Endothelial cell of umbilical vein (primary cell): ENCODE results near the gene C19orf44. TPM values are rescaled to one million over a fixed set of nuclear protein-coding genes. Genes with fewer than 3 reads are reported as not detected.

Experiments used
- BruUV-seq: library from RNA; stranded (reverse); fragments of 400-500 nt; replicated peaks from 2 replicates; lab custom pipeline; 2021; lab: Mats Ljungman, UMichigan
- CTCF ChIA-PET: fragments of 300-600, 350-600 bp; sonication (Branson Sonifier 250); formaldehyde crosslinking; loops from one replicate; lab custom pipeline; 2021; ENCODE audit warnings: antibody characterized with exemption, inconsistent platforms; lab: Charles Lee
- POLR2A ChIA-PET: fragments of 300-600, 350-600 bp; sonication (Branson Sonifier 250); formaldehyde crosslinking; loops from one replicate; lab custom pipeline; 2021; ENCODE audit warnings: antibody characterized with exemption, inconsistent platforms; lab: Charles Lee
- DNase-seq: peaks from one replicate; pipeline ENCODE4 v3.0.0-alpha.2; 2011; ENCODE audit warnings: low read depth, low spot score
- FAIRE-seq: peaks from 2 replicates; lab custom pipeline; 2011; peaks lifted over from hg19 to GRCh38; lab: Jason Lieb, UNC
- H2AFZ ChIP-seq: 2 replicates; pipeline ENCODE4 v1.6.0; 2012; ENCODE audit warnings: low read depth, low read length, control low read depth, inconsistent platforms
- H3K27ac ChIP-seq: 2 replicates; pipeline ENCODE4 v1.5.1; 2011; ENCODE audit warnings: low read depth, mild to moderate bottlenecking, control low read depth, low read length, moderate library complexity; ENCODE audit not compliant: insufficient read depth
- H3K27me3 ChIP-seq, 2 experiments: 2 replicates each; pipeline versions ENCODE4 v1.6.0 to v1.6.1; 2011; ENCODE audit warnings: low read length in 2 of 2, mixed read lengths in 1 of 2; ENCODE audit not compliant: control insufficient read depth in 2 of 2, insufficient read depth in 2 of 2
- H3K36me3 ChIP-seq, 2 experiments: 2 replicates in 1 of 2; 3 replicates in 1 of 2; pipeline ENCODE4 v1.5.1; 2011; ENCODE audit warnings: low read length in 2 of 2, mild to moderate bottlenecking in 1 of 2, moderate library complexity in 1 of 2; ENCODE audit not compliant: control insufficient read depth in 2 of 2, insufficient read depth in 2 of 2; ENCODE audit errors: extremely low read depth in 1 of 2
- H3K4me1 ChIP-seq: 3 replicates; pipeline ENCODE4 v1.5.1; 2011; ENCODE audit warnings: mild to moderate bottlenecking, low read length; ENCODE audit not compliant: control insufficient read depth, insufficient read depth; ENCODE audit errors: extremely low read depth
- H3K4me2 ChIP-seq: 2 replicates; pipeline ENCODE4 v1.6.1; 2011; ENCODE audit warnings: low read length, control low read depth, mixed read lengths; ENCODE audit not compliant: insufficient read depth
- H3K4me3 ChIP-seq, 3 experiments: fragments of 200-600 bp in 1 of 3; sonication (generic), shearing (Covaris generic) in 1 of 3; replicated peaks in 1 of 3; 2 replicates each; pipeline ENCODE4 v1.5.1; 2011 to 2016; ENCODE audit warnings: control low read depth in 3 of 3, low read length in 3 of 3, mild to moderate bottlenecking in 2 of 3, inconsistent platforms in 1 of 3, low read depth in 1 of 3, moderate library complexity in 1 of 3; ENCODE audit not compliant: insufficient read depth in 1 of 3
- H3K79me2 ChIP-seq: 2 replicates; pipeline ENCODE4 v1.6.0; 2012; ENCODE audit warnings: low read length, inconsistent platforms; ENCODE audit not compliant: control insufficient read depth, insufficient read depth
- H3K9ac ChIP-seq: replicated peaks from 2 replicates; pipeline ENCODE3; 2011; ENCODE audit warnings: low read length, control low read depth; ENCODE audit not compliant: insufficient read depth; ENCODE audit errors: extremely low read depth
- H3K9me1 ChIP-seq: replicated peaks from 3 replicates; pipeline ENCODE4 v1.6.0; 2011; ENCODE audit warnings: mild to moderate bottlenecking, low read length; ENCODE audit not compliant: control insufficient read depth, insufficient read depth; ENCODE audit errors: extremely low read depth
- H3K9me3 ChIP-seq: replicated peaks from 2 replicates; pipeline ENCODE4 v1.5.1; 2012; ENCODE audit warnings: low read length, inconsistent platforms; ENCODE audit not compliant: control insufficient read depth, insufficient read depth
- H4K20me1 ChIP-seq: replicated peaks from 2 replicates; pipeline ENCODE3; 2011; ENCODE audit warnings: mild to moderate bottlenecking, low read length; ENCODE audit not compliant: control insufficient read depth, insufficient read depth; ENCODE audit errors: extremely low read depth
- CTCF ChIP-seq, 2 donors: IDR thresholded peaks; 1 replicate in 1 of 2; 2 replicates in 1 of 2; pipeline ENCODE4 v1.5.1; 2011; ENCODE audit warnings: low read length in 2 of 2, mild to moderate bottlenecking in 2 of 2, moderate library complexity in 2 of 2, control low read depth in 1 of 2, inconsistent platforms in 1 of 2, low read depth in 1 of 2; ENCODE audit not compliant: insufficient read depth in 1 of 2; ENCODE audit errors: extremely low read depth in 1 of 2
- EZH2 ChIP-seq: IDR thresholded peaks from 2 replicates; pipeline ENCODE4 v1.6.1; 2012; ENCODE audit warnings: borderline replicate concordance, low read depth, mild to moderate bottlenecking, moderate library complexity, low read length, inconsistent platforms; ENCODE audit not compliant: severe bottlenecking
- FOS ChIP-seq: IDR thresholded peaks from 2 replicates; pipeline ENCODE4 v1.6.1; 2011; ENCODE audit warnings: mild to moderate bottlenecking, low read length, moderate library complexity, borderline replicate concordance; ENCODE audit not compliant: insufficient read depth
- GATA2 ChIP-seq: IDR thresholded peaks from 2 replicates; pipeline ENCODE4 v1.7.0; 2011; ENCODE audit warnings: low read depth, mild to moderate bottlenecking, moderate library complexity, mixed read lengths, low read length; ENCODE audit not compliant: insufficient read length, insufficient read depth
- JUN ChIP-seq: IDR thresholded peaks from 2 replicates; pipeline ENCODE4 v1.6.1; 2011; ENCODE audit warnings: borderline replicate concordance, low read depth; ENCODE audit not compliant: insufficient read length, insufficient read depth
- MAX ChIP-seq: IDR thresholded peaks from 2 replicates; pipeline ENCODE4 v1.6.1; 2011; ENCODE audit not compliant: insufficient read depth, insufficient read length
- MYC ChIP-seq: IDR thresholded peaks from one replicate; pipeline ENCODE4 v1.6.1; 2011; ENCODE audit warnings: mild to moderate bottlenecking, low read depth, low read length
- POLR2A ChIP-seq: IDR thresholded peaks from 2 replicates; pipeline ENCODE4 v1.6.1; 2012; ENCODE audit warnings: low read depth, mild to moderate bottlenecking, control low read depth, low read length
- POLR2AphosphoS5 ChIP-seq: IDR thresholded peaks from 2 replicates; pipeline ENCODE4 v1.6.1; 2012; ENCODE audit warnings: low read depth, mild to moderate bottlenecking, control low read depth, low read length, moderate library complexity; ENCODE audit not compliant: insufficient read depth
- dilution Hi-C: fragments of 300-500 bp; cut with MboI; formaldehyde crosslinking; loops from one replicate; pipeline ENCODE4 v1.15.0; 2019; ENCODE audit warnings: low sequenced_read_pairs; ENCODE audit not compliant: extremely low pct_ligation_motif_present
- intact Hi-C: fragments of 100-400 bp; cut with micrococcal nuclease; formaldehyde crosslinking; loops from one replicate; pipeline ENCODE4 v1.10.0; 2022
- polyA plus RNA-seq, 4 experiments: library from polyadenylated mRNA; depleted of rRNA in 3 of 4; stranded (reverse) in 3 of 4; unstranded in 1 of 4; fragments of >200 nt; gene quantifications; 2 replicates each; pipeline versions ENCODE4 v1.2.1 to v1.2.3, GENCODE V29; 2011 to 2012; ENCODE audit warnings: missing spikeins in 1 of 4
- total RNA-seq: library from RNA; stranded (reverse); gene quantifications from 2 replicates; pipeline ENCODE4 v1.2.3, GENCODE V29; 2021

C19orf44 gene
- total and polyA plus RNA-seq, 2 donors (not counting 3 experiments of a cell fraction or from before 2014, with no cell fraction given) = 3.5 to 4.3 TPM

- dilution Hi-C loops = no loop called here
- Histone ChIP-seq H3K9me3 (no peaks in the 10 kb centered on the region), H3K9ac (peak overlapping the region; percentile 17), H4K20me1 (no peaks in the 10 kb centered on the region), H2AFZ (no peak overlapping the region), H3K4me2 (peak overlapping the region; percentile 0), H3K79me2 (peaks cover 12% of the 10 kb centered on the region), H3K27me3 (no peaks in the 10 kb centered on the region), H3K4me3 (no peak overlapping the region), H3K4me1 (peaks cover 11% of the 10 kb centered on the region), H3K27ac (peak overlapping the region; percentile 64), H3K36me3 (peaks cover 22 to 23% of the 10 kb centered on the region in 2 experiments), H3K9me1 (no peaks in the 10 kb centered on the region)
- ChIA-PET CTCF (no interaction called here), POLR2A (no interaction called here)
- no TSS peak for BruUV-seq
- FAIRE-seq (peak; percentile 94), DNase-seq (peak; percentile 83)
- intact Hi-C loops = loop anchor here (1.0 kb wide), 1 partner anchor 24 kb away; the partner anchor contains the start of gene CHERP
- TF ChIP-seq MYC = no peak
- no peak for TF ChIP-seq CTCF (IDR thresholded peaks at IDR 0.05; ENCODE audit: extremely low read depth in 1 of 2, insufficient read depth in 1 of 2, low read depth in 1 of 2, low read length in 2 of 2)
- TF ChIP-seq POLR2AphosphoS5 = peak; percentile 67
- no peak for TF ChIP-seq JUN
- peak; percentile 51 for TF ChIP-seq MAX
- no peak for TF ChIP-seq FOS
- TF ChIP-seq POLR2A = no peak
- no peak for TF ChIP-seq EZH2
- TF ChIP-seq GATA2 = peak; percentile 93
These were observed 70.0 kb downstream of the C19orf44 start for GRCh38 chr19:16566161-16566560.
